ENCODE data around the gene TRPV3.
"Not testable (repeated sequence)": the region's sequence is repeated elsewhere in the genome, so short reads cannot be mapped to it uniquely, and the experiment has no call there.

TRPV3 gene

DNA sequence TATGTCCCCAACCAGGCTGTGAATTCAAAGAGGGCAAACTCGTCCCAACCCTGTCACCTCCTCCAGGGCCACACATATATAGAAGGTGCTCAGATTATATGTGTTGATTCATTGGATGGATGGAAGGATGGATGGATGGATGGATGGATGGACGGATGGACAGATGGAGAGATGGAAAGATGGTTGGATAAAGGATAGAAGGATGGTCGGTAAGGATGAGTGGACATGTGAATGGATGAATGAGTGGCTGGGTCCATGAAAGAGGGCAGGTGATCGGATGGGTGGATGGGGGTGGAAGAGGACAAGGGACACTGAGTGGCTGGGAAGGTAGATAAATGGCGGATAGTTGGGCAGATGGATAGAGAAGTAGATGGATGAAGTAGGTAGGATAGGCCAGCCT, 30.1 kb downstream of the TRPV3 start:
- DNase-seq (ENCODE audit: low read depth) = no peak
- no peak overlapping the region for H3K4me3 ChIP-seq (replicated peaks; ENCODE audit: low read depth, low read length)
- TF ChIP-seq, protein P1, sequence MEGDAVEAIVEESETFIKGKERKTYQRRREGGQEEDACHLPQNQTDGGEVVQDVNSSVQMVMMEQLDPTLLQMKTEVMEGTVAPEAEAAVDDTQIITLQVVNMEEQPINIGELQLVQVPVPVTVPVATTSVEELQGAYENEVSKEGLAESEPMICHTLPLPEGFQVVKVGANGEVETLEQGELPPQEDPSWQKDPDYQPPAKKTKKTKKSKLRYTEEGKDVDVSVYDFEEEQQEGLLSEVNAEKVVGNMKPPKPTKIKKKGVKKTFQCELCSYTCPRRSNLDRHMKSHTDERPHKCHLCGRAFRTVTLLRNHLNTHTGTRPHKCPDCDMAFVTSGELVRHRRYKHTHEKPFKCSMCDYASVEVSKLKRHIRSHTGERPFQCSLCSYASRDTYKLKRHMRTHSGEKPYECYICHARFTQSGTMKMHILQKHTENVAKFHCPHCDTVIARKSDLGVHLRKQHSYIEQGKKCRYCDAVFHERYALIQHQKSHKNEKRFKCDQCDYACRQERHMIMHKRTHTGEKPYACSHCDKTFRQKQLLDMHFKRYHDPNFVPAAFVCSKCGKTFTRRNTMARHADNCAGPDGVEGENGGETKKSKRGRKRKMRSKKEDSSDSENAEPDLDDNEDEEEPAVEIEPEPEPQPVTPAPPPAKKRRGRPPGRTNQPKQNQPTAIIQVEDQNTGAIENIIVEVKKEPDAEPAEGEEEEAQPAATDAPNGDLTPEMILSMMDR (IDR thresholded peaks at IDR 0.05; ENCODE audit: low read length, missing control alignments) = no peak

DNA sequence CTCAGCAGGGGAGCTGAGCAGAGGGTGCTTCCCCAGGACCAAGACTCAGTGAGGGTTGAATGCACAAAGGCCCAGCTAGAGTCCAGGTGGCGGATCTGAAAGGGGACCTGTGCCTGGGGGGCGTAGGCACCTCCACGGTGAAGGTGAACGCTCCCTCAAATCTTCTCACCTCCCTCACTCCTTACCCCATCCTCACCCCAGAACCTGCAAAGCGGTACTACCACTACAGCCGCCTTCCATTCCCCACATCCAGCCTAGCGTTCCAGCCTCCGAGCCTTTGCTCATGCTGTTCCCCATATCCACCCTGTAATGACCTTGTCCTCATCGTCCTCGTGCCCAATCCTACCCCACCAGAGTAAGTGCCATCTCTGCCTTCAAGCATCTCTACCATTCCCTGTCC, 30.6 kb downstream of the TRPV3 start:
- no peak for DNase-seq (ENCODE audit: low read depth)
- TF ChIP-seq, protein P1 (IDR thresholded peaks at IDR 0.05; ENCODE audit: low read length, missing control alignments) = no peak
- H3K4me3 ChIP-seq (replicated peaks; ENCODE audit: low read depth, low read length) = no peak overlapping the region

DNA sequence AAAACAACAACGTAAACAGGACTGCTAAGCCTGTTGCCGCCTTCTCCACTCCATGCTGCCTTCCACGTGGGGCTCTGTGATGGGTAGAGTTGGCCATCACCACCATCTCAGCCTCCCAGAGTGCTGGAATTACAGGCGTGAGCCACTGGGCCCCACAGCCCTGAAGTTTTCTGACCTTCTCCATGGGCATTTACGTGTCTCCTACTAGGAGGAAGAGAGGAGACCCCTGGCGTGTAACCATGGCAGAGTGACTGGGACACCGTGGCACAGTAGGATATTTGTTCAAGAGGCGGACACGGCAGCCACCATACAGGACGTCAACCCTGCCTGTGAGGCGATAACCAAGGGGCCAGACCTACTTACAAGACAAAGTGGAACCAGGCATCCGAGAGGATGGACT, 31.1 kb downstream of the TRPV3 start:
- H3K4me3 ChIP-seq (replicated peaks; ENCODE audit: low read depth, low read length) = no peak overlapping the region
- DNase-seq (ENCODE audit: low read depth) = no peak
- TF ChIP-seq, protein P1 (IDR thresholded peaks at IDR 0.05; ENCODE audit: low read length, missing control alignments) = no peak

DNA sequence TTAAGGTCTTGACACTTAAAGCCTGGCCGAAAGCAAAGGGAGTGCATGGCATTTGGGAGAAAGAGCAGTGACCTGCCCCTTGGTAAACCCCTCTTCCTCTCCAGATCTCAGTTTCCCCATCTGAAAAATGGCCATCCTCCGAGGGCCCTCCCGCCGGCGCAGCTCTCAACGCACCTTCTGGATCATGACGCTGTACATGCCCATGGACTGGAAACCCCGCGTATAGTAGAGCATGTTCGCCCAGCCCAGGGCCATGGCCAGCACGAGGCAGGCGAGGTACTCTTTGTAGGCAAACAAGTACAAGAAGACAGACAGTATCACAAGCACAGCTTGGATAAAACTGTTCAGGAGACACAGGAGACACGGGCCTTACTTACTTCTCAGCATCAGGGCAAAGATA, 33.6 kb downstream of the TRPV3 start:
- TF ChIP-seq, protein P1 (IDR thresholded peaks at IDR 0.05; ENCODE audit: low read length, missing control alignments) = no peak
- H3K4me3 ChIP-seq (replicated peaks; ENCODE audit: low read depth, low read length) = no peak overlapping the region
- no peak for DNase-seq (ENCODE audit: low read depth)

DNA sequence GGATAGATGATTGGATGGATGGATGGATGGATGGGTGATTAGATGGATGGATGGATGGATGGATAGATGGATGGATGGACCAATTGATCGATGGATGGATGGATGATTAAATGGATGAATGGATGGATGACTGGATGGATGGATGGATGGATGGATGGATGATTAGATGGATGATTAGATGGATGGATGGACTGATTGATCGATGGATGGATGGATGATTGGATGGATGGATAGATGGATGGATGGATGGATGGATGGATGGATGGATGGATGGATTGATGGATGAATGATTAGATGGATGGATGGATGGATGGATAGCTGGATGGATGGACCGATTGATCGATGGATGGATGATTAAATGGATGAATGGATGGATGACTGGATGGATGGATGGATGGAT, 38.1 kb downstream of the TRPV3 start:
- H3K4me3 ChIP-seq (replicated peaks; ENCODE audit: low read depth, low read length); DNase-seq (ENCODE audit: low read depth): not testable (repeated sequence)

DNA sequence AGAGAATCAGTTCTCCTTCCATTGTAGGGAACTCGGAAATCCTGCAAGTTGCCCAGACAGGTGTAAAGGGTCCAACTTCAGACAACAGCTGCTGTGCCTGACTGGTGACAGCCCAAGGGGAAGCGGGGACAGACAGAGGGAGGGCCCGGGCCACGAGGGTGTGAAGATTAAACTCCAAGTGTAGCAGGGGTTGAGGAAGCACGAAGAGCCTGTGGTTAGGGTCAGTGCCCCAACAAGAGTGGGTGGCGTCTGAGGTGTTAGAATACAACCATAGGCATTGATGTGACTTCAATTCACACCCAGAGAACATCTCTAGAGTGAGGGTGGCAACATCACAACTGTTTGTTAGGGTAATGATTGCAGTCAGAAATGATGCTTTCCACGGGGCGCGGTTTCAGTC, 42.7 kb downstream of the TRPV3 start:
- no peak overlapping the region for H3K4me3 ChIP-seq (replicated peaks; ENCODE audit: low read depth, low read length)
- TF ChIP-seq, protein P1 (IDR thresholded peaks at IDR 0.05; ENCODE audit: low read length, missing control alignments) = no peak
- no peak for DNase-seq (ENCODE audit: low read depth)

DNA sequence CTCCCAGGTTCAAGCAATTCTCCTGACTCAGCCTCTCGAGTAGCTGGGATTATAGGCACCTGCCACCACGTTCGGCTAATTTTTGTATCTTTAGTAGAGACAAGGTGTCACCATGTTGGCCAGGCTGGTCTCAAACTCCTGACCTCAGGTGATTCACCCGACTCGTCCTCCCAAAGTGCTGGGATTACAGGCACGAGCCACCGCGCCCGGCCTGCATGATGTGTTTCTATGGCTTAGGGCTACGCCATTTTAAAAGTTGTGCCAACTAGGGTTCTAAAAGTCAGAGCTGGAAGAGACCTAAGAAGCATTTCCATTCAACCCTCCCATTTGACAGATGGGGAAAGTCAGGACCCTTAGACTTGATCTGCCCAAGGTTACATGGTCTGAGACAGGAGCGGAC, 43.4 kb downstream of the TRPV3 start:
- DNase-seq (ENCODE audit: low read depth); H3K4me3 ChIP-seq (replicated peaks; ENCODE audit: low read depth, low read length): not testable (repeated sequence)

DNA sequence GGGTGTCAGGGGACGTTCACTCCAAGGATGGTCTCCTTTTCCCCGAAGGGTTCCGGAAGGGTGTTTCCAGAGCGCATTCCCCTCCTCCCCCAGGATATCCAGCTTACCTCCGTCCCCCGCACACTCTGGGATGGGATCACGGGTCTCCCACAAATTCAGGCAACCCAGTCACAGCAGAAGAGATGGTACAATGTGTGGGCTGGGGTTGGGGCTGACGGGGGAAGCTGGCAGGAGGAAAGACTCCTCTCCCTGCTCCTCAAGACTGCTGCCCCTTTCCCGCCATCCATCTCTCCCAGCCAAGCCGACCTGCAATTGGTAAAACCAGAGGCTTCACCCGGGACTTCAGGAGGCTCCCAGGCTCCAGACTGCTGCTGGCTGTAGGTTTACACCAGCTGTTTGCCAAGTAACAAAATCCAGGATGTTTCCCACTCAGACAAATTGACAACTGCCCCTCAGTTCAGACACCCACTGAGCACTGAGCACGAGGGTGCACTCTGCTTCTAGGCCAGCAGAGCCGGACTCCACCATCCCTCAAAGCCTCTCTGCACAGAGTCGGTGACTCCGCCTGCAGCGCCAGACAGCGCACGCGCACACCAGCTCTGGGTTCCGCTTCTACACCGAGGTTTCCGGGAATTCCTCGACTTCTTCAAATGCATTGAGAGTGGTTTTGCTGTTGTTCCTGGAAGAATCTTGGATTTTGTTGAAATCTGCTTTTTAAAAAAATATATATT, 44.1 kb downstream of the TRPV3 start:
- no peak for DNase-seq (ENCODE audit: low read depth)
- TF ChIP-seq, protein P1 (IDR thresholded peaks at IDR 0.05; ENCODE audit: low read length, missing control alignments) = no peak
- no peak overlapping the region for H3K4me3 ChIP-seq (replicated peaks; ENCODE audit: low read depth, low read length)
